Right cardiac atrium (tissue), 5 donors: ENCODE measurements around the gene CD300LG. TPM values are rescaled to one million over a fixed set of nuclear protein-coding genes. Genes with fewer than 3 reads are reported as not detected.
"Not testable (repeated sequence)": the region's sequence is repeated elsewhere in the genome, so short reads cannot be mapped to it uniquely, and the experiment has no call there.

ENCODE experiments used
- ATAC-seq, 2 donors: fragments of 200-7000 bp; cut with Tn5 transposase; one replicate each; pipeline versions ENCODE4 v1.8.0 to v1.9.1; 2020; ENCODE audit warnings: moderate library complexity in 2 of 2, mild to moderate bottlenecking in 1 of 2
- DNase-seq, 3 donors: peaks; one replicate each; pipeline ENCODE4 v3.0.0-alpha.2; 2020
- H3K27ac ChIP-seq: one replicate; pipeline ENCODE4 v1.5.1; 2013; ENCODE audit warnings: mild to moderate bottlenecking, low read length, control low read depth, moderate library complexity
- H3K27me3 ChIP-seq: one replicate; pipeline ENCODE4 v1.6.1; 2013; ENCODE audit not compliant: control insufficient read depth, insufficient read depth
- H3K4me1 ChIP-seq: one replicate; pipeline ENCODE4 v1.6.1; 2013; ENCODE audit warnings: low read length; ENCODE audit not compliant: control insufficient read depth, insufficient read depth
- H3K4me3 ChIP-seq: one replicate; pipeline ENCODE4 v1.5.1; 2013; ENCODE audit warnings: low read length, control low read depth
- H3K9me3 ChIP-seq: one replicate; pipeline ENCODE4 v1.6.1; 2013; ENCODE audit warnings: low read length; ENCODE audit not compliant: control insufficient read depth
- WGBS: extraction: QIAGEN DNeasy Blood & Tissue Kit; methylation state at CpG from one replicate; pipeline ENCODE4 v1.1.7; 2013; 5-methylcytosine and 5-hydroxymethylcytosine counted together
- intact Hi-C, 4 donors: fragments of 100-400 bp; cut with DNase I; formaldehyde crosslinking; loops; one replicate each; pipeline versions ENCODE4 v1.11.0 to v1.14.0; 2022 to 2023
- polyA plus RNA-seq: library from polyadenylated mRNA; stranded (reverse); fragments of 200-250 nt; gene quantifications from one replicate; pipeline ENCODE4 v1.2.3, GENCODE V29; 2013
- total RNA-seq, 4 donors: library from RNA; stranded (reverse); fragmentation: NEBNext Ultra II Directional; extraction: Animal tissue kit (Norgen Biotek cat#: 25700); gene quantifications; one replicate each; pipeline ENCODE4 v1.2.1, GENCODE V29; 2021
- donor health status: healthy with polysubstance abuse.
- donor health status: DM: no; HTN: yes; CAD: no.
- donor health status: DM: no; HTN: no; CAD: no.
- donor health status: DM: no; HTN: yes; CAD: no; lungs with severe emphysema.
- donor health status: DM: yes; HTN: yes; CAD: no.

The CD300LG gene
- total and polyA plus RNA-seq, 5 donors, result 3.8 to 29.2 (median 11.2) TPM

- no peak for DNase-seq
- no peaks in the 10 kb centered on the region for H3K27me3 ChIP-seq
- H3K4me1 ChIP-seq, result no peaks in the 10 kb centered on the region
- H3K27ac ChIP-seq, result no peak overlapping the region
- intact Hi-C loops, result no loop called here
- ATAC-seq, result peak; percentile 47 to 50
- WGBS, result 38% methylated on average over 4 of the region's 4 CpGs
- H3K9me3 ChIP-seq, result no peaks in the 10 kb centered on the region
- no peak overlapping the region for H3K4me3 ChIP-seq
Measured at GRCh38 chr17:43840814-43841213, 6.2 kb upstream of the CD300LG start.

GRCh38 chr17:43841282-43841681 is 5.7 kb upstream of the CD300LG start:
- H3K4me1 ChIP-seq, result no peaks in the 10 kb centered on the region
- no peak for ATAC-seq
- no peak for DNase-seq
- WGBS, result 68% methylated on average over 4 of the region's 4 CpGs
- intact Hi-C loops, result no loop called here
- H3K27me3 ChIP-seq, result no peaks in the 10 kb centered on the region
- H3K27ac ChIP-seq, result no peak overlapping the region
- no peak overlapping the region for H3K4me3 ChIP-seq
- no peaks in the 10 kb centered on the region for H3K9me3 ChIP-seq

- DNase-seq, result peak in 1 of 3 donors; percentile 72
- H3K4me3 ChIP-seq, intact Hi-C loops, H3K9me3 ChIP-seq, H3K27ac ChIP-seq, ATAC-seq, H3K27me3 ChIP-seq, H3K4me1 ChIP-seq: not testable (repeated sequence)
- WGBS, result 83% methylated on average over 54 of the region's 54 CpGs
Measured at GRCh38 chr17:43842091-43842974, 4.6 kb upstream of the CD300LG start.

- 79% methylated on average over 7 of the region's 7 CpGs for WGBS
- H3K27me3 ChIP-seq, result no peaks in the 10 kb centered on the region
- H3K4me1 ChIP-seq, result no peaks in the 10 kb centered on the region
- intact Hi-C loops, result no loop called here
- H3K27ac ChIP-seq, result no peak overlapping the region
- no peaks in the 10 kb centered on the region for H3K9me3 ChIP-seq
- DNase-seq (no peak), ATAC-seq (no peak)
- H3K4me3 ChIP-seq, result no peak overlapping the region
Measured at GRCh38 chr17:43842975-43843325, 4.0 kb upstream of the CD300LG start.

- Histone ChIP-seq H3K4me1 (no peaks in the 10 kb centered on the region), H3K27me3 (no peaks in the 10 kb centered on the region), H3K4me3 (no peak overlapping the region), H3K9me3 (no peaks in the 10 kb centered on the region), H3K27ac (no peak overlapping the region)
- ATAC-seq (no peak), DNase-seq (no peak)
- intact Hi-C loops, result no loop called here
- WGBS, result 95% methylated on average over 5 of the region's 5 CpGs
Measured at GRCh38 chr17:43844241-43844640, 2.7 kb upstream of the CD300LG start.

GRCh38 chr17:43845766-43846165 is 1.2 kb upstream of the CD300LG start:
- DNase-seq (no peak), ATAC-seq (no peak)
- no peak overlapping the region for H3K4me3 ChIP-seq
- H3K9me3 ChIP-seq, result no peaks in the 10 kb centered on the region
- intact Hi-C loops, result loop anchor here in 1 of 4 donors (5.0 kb wide), 1 partner anchor 73 kb away; no protein-coding TSS in a partner anchor
- WGBS, result 57% methylated on average over 4 of the region's 4 CpGs
- H3K27ac ChIP-seq, result no peak overlapping the region
- no peaks in the 10 kb centered on the region for H3K27me3 ChIP-seq
- no peaks in the 10 kb centered on the region for H3K4me1 ChIP-seq

- H3K4me3 ChIP-seq, result no peak overlapping the region
- ATAC-seq (peak; percentile 95), DNase-seq (peak; percentile 87 to 96 (median 96))
- no peaks in the 10 kb centered on the region for H3K9me3 ChIP-seq
- 7% methylated on average over 13 of the region's 13 CpGs for WGBS
- no peaks in the 10 kb centered on the region for H3K4me1 ChIP-seq
- H3K27me3 ChIP-seq, result no peaks in the 10 kb centered on the region
- intact Hi-C loops, result loop anchor here in 1 of 4 donors (5.0 kb wide), 1 partner anchor 74 kb away; no protein-coding TSS in a partner anchor
- no peak overlapping the region for H3K27ac ChIP-seq
Measured at GRCh38 chr17:43846221-43846712, 709 bp upstream of the CD300LG start.

- WGBS, result 75% methylated on average over 10 of the region's 10 CpGs
- DNase-seq, result no peak
- ATAC-seq, result no peak
- H3K4me1 ChIP-seq, result no peaks in the 10 kb centered on the region
- intact Hi-C loops, result loop anchor here in 1 of 4 donors (5.0 kb wide), 1 partner anchor 76 kb away; no protein-coding TSS in a partner anchor
- no peaks in the 10 kb centered on the region for H3K9me3 ChIP-seq
- H3K27me3 ChIP-seq, result no peaks in the 10 kb centered on the region
- H3K27ac ChIP-seq, result peak overlapping the region; percentile 50
- peak overlapping the region; percentile 41 for H3K4me3 ChIP-seq
Measured at GRCh38 chr17:43848601-43849000, 1.6 kb downstream of the CD300LG start.

- DNase-seq (no peak), ATAC-seq (no peak)
- H3K27me3 ChIP-seq, result no peaks in the 10 kb centered on the region
- no peaks in the 10 kb centered on the region for H3K4me1 ChIP-seq
- H3K4me3 ChIP-seq, result peak overlapping the region; percentile 41
- no peaks in the 10 kb centered on the region for H3K9me3 ChIP-seq
- WGBS, result 82% methylated on average over 8 of the region's 8 CpGs
- intact Hi-C loops, result loop anchor here in 1 of 4 donors (5.0 kb wide), 1 partner anchor 77 kb away; no protein-coding TSS in a partner anchor
- H3K27ac ChIP-seq, result peak overlapping the region; percentile 33
Measured at GRCh38 chr17:43849116-43849515, 2.1 kb downstream of the CD300LG start.

- no peaks in the 10 kb centered on the region for H3K27me3 ChIP-seq
- WGBS, result 90% methylated on average over 8 of the region's 8 CpGs
- intact Hi-C loops, result no loop called here
- H3K4me3 ChIP-seq, result no peak overlapping the region
- ATAC-seq (no peak), DNase-seq (no peak)
- no peak overlapping the region for H3K27ac ChIP-seq
- H3K9me3 ChIP-seq, result no peaks in the 10 kb centered on the region
- peaks cover 2% of the 10 kb centered on the region for H3K4me1 ChIP-seq
Measured at GRCh38 chr17:43852571-43852970, 5.6 kb downstream of the CD300LG start.

GRCh38 chr17:43853546-43853945 is 6.6 kb downstream of the CD300LG start:
- ATAC-seq, result no peak
- intact Hi-C loops, result no loop called here
- 80% methylated on average over 7 of the region's 7 CpGs for WGBS
- no peak for DNase-seq
- no peaks in the 10 kb centered on the region for H3K9me3 ChIP-seq
- H3K4me1 ChIP-seq, result peaks cover 4% of the 10 kb centered on the region
- H3K4me3 ChIP-seq, result no peak overlapping the region
- H3K27me3 ChIP-seq, result no peaks in the 10 kb centered on the region
- no peak overlapping the region for H3K27ac ChIP-seq
